Measurements from ENCODE around the gene LHFPL6.

DNA sequence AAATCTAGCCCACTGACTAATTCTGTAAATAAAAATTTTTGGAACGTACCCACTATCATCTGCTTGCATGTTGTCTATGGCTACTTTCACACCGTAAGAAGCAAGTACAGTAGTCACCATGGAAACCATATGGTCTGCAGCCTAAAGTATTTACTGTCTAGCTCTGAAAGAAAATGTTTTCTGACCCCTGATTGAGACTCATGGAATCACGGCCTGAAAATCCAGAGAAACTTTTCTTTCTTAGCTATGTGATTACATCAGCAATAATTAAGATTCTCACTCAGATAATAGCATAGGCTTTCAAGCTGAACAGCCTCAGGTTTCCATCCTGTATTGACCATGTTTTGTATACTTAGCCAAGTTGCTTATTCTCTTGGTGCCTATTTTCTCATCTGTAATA, 300.2 kb downstream of the LHFPL6 start:
- no peak for TF ChIP-seq EZH2 (IDR thresholded peaks at IDR 0.05; ENCODE audit: borderline replicate concordance, low read length)
- TF ChIP-seq, protein P1, sequence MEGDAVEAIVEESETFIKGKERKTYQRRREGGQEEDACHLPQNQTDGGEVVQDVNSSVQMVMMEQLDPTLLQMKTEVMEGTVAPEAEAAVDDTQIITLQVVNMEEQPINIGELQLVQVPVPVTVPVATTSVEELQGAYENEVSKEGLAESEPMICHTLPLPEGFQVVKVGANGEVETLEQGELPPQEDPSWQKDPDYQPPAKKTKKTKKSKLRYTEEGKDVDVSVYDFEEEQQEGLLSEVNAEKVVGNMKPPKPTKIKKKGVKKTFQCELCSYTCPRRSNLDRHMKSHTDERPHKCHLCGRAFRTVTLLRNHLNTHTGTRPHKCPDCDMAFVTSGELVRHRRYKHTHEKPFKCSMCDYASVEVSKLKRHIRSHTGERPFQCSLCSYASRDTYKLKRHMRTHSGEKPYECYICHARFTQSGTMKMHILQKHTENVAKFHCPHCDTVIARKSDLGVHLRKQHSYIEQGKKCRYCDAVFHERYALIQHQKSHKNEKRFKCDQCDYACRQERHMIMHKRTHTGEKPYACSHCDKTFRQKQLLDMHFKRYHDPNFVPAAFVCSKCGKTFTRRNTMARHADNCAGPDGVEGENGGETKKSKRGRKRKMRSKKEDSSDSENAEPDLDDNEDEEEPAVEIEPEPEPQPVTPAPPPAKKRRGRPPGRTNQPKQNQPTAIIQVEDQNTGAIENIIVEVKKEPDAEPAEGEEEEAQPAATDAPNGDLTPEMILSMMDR (IDR thresholded peaks at IDR 0.05; ENCODE audit: low read length): no peak

Data from OCI-LY1 (cell line).